KG1 (cell line): ENCODE data around the gene TNS3.
"Not testable (repeated sequence)": the region's sequence is repeated elsewhere in the genome, so short reads cannot be mapped to it uniquely, and the experiment has no call there.

ENCODE experiments used
- DNase-seq: peaks from one replicate; lab custom pipeline; 2025; lab: John Stamatoyannopoulos, UW

The TNS3 gene

DNA sequence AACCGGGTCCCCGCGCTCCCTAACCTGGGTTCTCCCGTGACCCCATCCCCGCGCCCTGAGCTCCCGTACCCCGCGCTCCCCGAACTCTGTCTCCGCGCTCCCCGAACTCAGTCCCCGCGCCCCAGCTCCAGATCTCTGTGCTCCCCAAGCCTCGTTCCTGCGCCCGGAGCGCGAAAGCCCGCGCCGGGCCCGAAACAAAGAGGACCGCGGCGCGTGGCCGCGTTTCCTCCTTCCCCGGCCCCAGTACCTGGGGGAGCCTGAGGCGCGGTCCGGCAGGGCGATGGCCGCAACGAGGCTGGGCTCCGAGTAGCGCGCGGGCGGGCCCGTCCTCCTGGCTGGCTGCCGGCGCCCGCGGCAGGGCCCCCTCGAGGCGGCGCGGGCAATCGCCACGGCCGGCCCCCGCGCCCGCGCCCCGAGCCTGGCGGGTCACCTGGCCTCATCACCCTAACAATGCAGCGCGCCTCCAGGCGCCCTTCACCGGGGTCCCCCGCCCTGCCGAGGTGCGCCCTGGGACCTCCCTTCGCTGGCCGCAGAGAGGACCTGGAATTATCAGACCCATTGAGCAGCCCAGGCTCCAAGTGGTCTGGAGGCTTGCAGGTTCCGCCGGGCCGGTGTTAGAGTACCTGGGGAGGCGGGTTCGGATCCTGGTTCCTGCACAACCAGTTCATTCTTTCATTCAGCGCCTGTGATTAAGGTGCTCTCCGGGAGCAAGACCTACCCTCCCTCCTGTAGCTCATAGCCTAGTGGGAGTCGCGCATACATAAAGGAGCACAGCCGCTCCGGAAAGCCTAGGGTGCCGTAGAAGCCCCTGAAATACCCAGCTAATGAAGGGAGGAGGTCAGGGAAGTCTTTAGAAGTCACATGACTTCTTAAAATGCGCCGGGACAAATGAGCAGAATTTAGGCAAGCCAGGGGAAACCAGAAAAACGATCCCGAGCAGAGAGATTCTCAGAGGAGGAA, at the start of gene TNS3:
TNS3 (minus strand) TSS at position 308 of the 960 bp plus-strand sequence. CDS start 142,475 bp downstream, outside the sequence.
- no peak for DNase-seq

DNA sequence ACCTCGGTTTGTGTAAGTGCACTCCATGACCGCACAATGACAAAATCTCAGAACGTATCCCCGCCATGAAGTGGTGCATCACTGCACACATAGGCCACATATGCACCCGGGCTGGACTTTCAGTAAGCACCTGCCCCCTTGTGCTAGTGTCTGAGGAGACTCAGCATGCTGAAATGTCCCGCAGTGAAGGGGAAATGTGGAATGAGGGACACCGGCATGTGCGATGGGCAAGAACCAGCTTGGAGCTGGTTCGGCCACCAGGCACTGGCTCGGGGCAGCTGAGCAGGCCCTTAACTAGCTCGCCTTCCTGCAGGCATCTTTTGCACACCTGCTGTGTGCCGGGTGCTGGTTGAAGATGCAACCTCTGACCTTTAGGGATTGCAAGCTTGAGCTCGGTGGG, 49.8 kb upstream of the TNS3 start:
- no peak for DNase-seq

DNA sequence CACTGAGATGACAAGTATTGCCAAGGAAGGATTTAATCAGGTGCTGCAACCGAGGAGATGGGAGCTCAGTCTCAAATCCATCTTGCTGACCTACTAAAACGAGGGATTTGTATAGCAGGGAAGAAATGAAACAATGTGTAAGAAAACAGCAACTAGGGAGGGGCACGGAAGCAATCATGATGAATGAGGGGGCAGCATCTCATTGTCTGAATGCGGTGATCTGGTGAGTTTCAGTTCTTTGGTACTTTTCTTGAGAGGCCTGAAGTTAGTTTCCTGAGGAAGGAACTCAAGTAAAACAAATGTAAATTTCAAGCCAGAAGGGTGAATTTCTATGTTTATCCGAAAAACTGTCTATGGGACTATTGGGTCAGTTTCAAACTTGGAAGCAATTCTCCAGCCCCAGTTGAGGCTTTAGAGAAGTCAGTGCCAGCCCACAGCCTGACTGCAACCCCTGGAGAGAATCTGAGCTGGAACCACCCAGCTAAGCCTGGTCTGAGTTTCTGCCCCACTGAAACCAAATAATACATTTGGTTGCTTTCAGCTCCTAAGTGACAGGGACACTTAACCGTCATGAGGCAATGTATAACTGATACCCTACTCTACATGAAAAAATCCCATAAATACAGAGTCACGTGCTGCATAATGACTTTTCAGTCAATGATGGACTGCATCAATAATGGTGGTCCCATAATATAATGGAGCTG, 45.8 kb upstream of the TNS3 start:
- no peak for DNase-seq

- no peak for DNase-seq
Observed at GRCh38 chr7:47625861-47626715, 44.2 kb upstream of the TNS3 start.

DNA sequence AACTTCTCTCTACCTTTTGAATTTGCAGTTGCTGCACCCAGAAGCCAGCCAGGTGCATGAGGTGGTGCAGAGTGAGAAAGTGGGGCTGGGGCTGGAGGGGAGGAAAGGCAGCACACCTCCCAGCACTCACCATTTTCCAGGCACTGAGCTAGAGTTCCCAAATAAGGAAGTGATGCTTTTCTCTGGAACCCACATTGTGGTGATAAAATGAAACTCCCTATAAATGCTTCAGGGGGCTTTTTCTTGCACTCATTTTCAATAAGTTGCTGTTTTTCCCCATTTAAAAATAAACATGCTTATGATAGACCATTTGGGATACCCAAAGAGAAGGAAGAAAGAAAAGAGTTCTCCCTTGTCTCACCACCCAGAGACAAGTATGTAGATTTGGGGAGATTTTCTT, 42.8 kb upstream of the TNS3 start:
- DNase-seq = no peak

DNA sequence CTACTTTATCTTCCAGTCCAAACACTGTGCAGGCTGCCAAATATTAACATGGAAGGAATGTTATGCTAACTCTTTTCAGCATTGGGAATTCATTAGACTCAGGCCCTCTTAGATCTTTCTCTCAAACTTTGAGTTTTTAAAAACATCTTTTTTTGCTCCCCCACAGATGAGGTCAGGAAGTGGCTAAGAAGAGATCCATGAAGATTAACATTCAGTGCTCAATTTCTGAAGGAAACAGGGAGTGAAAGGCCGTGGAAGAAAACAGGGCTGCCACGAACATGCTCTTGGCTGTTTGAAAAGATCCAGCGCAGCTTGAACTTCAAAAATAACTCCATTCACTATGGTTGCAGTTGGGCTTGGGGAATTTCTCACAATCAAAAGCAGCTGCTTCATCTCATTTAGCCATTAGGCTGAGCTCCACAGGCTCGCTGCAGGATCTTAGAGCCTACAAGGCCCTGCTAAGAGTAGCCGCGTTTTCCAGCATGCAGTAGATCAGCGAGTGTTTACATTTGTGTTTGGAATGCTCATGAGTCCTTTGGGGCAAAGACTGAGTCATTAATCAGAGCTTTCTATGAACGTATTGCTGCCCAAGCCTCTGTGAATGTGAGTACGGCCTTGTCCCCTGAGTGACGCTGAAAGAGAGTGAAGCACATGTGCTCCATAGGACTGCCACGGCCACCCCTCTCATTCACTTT, 41.2 kb upstream of the TNS3 start:
- no peak for DNase-seq

- no peak for DNase-seq
Observed at GRCh38 chr7:47622586-47622945, 40.7 kb upstream of the TNS3 start.

GRCh38 chr7:47621979-47622561, 40.2 kb upstream of the TNS3 start:
- DNase-seq = no peak

DNA sequence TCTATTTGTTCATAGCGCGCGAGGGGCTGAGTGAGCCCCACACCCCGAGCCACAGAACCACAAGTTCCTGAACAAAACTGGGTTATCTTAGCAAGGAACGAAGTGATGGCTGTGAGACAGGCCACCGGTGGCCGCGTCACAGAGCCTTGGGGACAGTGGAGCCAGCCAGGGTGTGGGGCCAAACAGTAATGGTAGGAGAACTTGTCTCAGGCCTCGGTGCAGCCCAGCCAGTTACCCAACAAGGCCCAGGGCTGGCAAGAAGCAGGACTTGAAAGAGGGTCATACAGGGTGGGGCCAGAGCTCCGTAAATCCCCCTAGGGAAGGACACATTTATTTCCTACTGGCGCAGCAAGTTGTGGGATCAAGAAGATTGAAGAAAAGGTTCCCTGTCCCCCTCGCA, 39.4 kb upstream of the TNS3 start:
- DNase-seq = no peak

- no peak for DNase-seq
Observed at GRCh38 chr7:47619806-47620205, 37.9 kb upstream of the TNS3 start.

DNA sequence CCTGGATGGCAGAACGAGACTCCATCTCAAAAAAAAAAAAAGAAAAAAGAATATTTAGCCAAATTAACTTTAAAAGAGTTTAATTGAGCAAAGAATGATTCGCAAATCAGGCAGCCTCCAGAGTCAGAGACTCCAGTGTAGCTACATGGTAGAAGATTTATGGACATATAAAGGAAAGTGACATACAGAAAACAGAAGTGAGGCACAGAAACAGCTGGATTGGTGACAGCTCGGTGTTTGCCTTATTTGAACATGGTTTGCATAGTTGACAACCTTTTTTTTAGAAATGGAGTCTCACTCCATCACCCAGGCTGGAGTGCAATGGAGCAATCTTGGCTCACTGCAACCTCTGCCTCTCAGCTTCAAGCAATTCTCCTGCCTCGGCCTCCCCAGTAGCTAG, 35.2 kb upstream of the TNS3 start:
- no peak for DNase-seq

DNA sequence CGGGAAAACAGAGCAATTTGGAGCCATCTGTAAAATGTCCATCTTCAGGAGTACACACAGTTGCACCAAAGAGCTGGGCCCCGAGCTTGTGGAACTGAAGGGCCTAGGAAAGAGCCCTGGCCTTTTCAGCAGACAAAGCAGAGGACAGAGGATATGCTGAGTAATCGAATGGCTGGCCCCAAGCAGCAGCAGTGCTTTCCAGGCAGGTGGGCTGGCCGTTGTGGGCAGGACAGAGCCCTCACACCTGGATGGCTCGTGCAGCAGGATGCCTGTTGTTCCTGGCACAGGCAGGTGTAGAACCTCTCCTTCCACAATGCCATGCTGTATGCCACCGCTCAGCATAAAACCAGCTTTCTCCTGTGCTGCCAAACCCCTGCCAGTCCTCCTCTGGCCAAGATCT, 32.5 kb upstream of the TNS3 start:
- DNase-seq = no peak

DNA sequence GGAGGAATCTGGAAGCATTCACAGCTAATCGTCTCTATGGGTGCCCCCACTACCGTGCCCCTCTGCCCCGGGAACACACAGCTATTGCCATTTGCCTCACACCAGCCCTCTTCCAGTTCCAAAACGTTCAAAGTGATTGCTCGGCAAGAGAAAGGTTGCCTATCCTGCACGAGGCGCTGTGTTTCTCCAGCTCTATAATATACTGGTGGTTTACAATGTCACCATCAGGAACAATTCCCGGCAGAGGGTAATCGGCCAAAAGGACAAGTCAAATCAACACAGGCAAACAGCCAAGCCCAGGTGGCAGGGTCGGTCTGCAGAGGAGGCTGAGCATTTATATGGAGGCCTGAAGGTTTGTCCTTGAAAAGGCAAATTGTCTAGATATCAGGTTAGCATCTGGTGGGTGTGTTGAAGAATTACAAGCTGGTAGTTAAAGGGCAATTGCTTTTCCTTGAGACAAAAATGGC, 29.2 kb upstream of the TNS3 start:
- no peak for DNase-seq

GRCh38 chr7:47610506-47611044, 28.7 kb upstream of the TNS3 start:
- DNase-seq = no peak

DNA sequence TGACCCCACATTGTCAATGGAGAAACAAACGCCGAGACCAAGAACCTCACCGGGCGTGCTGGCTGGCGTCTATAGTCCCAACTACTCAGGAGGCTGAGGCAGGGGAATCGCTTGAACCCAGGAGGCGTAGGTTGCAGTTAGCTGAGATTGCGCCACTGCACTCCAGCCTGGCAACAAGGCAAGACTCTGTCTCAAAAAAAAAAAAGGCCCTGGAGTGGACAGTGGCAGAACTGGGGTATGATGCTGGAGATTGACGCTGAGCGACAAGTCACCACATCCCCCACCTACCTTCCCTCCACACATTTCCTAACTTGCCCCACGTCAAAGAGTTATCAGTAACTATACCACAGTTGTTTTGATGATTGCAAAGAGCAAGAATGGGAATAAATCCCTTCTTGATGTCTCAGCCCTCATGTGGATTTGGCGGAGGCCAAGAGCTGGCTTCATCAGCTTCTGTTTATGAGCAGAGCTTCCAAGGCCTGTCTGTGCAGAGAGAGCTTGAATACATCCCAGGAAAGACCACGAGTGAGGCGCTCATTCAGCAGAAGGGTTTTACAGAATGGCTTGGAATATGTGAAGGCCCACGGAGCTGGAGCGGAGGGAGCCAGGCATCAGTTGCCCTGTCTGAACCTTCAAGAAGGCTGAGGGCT, 28.0 kb upstream of the TNS3 start:
- DNase-seq = no peak

DNA sequence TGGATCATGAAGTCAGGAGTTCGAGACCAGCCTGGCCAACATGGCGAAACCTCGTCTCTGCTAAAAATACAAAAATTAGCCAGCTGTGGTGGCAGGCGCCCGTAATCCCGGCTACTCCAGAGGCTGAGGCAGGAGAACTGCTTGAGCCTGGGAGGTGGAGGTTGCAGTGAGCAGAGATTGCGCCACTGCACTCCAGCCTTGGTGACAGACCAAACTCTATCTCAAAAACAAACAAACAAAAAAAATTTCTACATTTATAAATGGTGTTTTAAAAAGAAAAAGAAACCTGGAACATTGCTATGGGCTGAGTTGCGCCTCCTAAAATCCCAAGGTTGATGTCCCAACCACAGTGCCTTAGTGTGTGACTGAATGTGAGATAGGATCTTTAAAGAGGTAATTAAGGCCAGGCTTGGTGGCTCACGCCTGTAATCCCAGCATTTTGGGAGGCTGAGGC, 24.7 kb upstream of the TNS3 start:
- DNase-seq = not testable (repeated sequence)

DNA sequence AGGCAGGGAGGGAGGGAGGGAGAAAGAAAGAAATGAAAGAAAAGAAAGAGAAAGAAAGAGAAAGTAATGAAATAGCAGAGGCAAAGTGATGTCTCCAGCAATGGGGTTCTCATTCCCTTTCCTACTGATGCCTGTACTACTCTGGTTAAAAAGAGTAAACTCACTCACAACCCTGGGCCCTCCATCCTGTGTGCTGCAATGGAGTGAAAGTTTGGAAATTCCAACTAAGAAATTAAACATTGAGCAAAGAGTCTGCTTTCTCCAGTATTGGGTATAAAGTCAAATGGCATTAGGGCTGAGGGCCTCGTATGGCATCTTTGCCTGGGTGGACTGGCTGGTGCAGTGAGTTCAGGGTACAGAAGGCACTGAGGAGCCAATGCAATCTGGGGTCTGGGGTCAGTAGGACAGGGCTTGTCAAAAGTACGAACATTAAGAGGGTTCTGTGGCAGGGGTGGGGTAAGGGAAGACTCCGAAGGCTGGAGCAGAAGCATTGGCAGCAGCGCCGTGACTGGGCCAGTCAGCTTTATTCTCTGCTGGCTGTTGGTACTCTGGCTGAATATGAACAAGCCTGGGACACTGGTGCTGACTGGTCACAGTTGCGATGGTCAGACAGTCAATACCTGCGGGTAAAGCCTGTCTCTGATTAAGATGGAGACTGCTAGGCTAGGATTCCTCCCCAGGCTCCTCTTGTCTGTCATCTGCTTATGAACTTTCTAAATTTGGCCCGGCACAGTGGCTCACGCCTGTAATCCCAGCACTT, 24.1 kb upstream of the TNS3 start:
- DNase-seq = no peak

- DNase-seq = no peak
Observed at GRCh38 chr7:47604496-47604890, 22.6 kb upstream of the TNS3 start.

GRCh38 chr7:47603514-47604255, 21.8 kb upstream of the TNS3 start:
- not testable (repeated sequence) for DNase-seq
